Measurements from ENCODE around the gene CAST.

Gene CAST

DNA sequence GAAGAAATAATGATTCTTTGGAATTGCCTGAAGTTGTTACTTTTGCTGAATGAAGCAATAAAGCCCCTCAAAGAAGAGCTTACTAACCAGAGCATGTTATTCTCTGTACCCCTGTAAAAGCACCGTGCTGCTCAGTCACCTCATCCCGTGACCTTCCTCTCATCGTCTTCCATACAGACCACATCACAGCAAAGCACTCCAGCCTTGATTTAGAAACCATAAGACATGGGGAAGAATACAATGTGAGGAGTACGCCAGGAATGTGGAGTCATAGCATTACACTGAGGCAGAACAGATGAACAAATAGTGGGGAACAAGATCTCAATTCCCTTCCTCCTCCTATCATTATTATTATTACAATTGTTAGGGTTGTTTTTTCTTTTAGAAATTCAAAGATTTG is 96.4 kb downstream of the CAST start:
- H3K4me3 ChIP-seq (ENCODE audit: low read depth, low read length) = no peak overlapping the region
- no peak for TF ChIP-seq CTCF (IDR thresholded peaks at IDR 0.05; ENCODE audit: borderline replicate concordance, insufficient read depth, low read depth, low read length)

- TF ChIP-seq CTCF (IDR thresholded peaks at IDR 0.05; ENCODE audit: borderline replicate concordance, insufficient read depth, low read depth, low read length) = no peak
- no peak overlapping the region for H3K4me3 ChIP-seq (ENCODE audit: low read depth, low read length)
Observed at GRCh38 chr5:96761618-96762017, 99.4 kb downstream of the CAST start.

DNA sequence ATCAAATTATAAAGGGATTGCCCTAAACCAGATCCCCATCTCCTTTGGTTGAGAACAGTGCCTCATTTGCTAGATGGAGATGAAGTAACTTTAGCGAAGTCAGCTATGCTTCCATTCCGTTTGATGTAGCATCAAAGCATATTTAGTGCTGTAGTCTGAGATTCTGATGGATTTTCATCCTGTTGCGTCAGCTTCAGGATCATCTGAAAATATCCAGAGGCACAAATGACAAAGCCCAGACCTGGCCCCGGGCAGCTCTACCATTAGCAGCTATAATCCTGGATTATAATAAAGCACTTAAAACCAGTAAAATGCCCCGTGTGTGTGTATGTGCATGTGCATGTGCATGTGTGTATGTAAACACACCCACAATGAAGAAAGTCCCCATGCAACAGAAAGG is 100.8 kb downstream of the CAST start:
- no peak overlapping the region for H3K4me3 ChIP-seq (ENCODE audit: low read depth, low read length)
- TF ChIP-seq CTCF (IDR thresholded peaks at IDR 0.05; ENCODE audit: borderline replicate concordance, insufficient read depth, low read depth, low read length) = no peak

- H3K4me3 ChIP-seq (ENCODE audit: low read depth, low read length) = no peak overlapping the region
- no peak for TF ChIP-seq CTCF (IDR thresholded peaks at IDR 0.05; ENCODE audit: borderline replicate concordance, insufficient read depth, low read depth, low read length)
Observed at GRCh38 chr5:96765043-96765442, 102.9 kb downstream of the CAST start.

- no peak for TF ChIP-seq CTCF (IDR thresholded peaks at IDR 0.05; ENCODE audit: borderline replicate concordance, insufficient read depth, low read depth, low read length)
- H3K4me3 ChIP-seq (ENCODE audit: low read depth, low read length) = no peak overlapping the region
Observed at GRCh38 chr5:96768708-96769251, 106.6 kb downstream of the CAST start.

GRCh38 chr5:96771395-96771794 is 109.2 kb downstream of the CAST start:
- no peak for TF ChIP-seq CTCF (IDR thresholded peaks at IDR 0.05; ENCODE audit: borderline replicate concordance, insufficient read depth, low read depth, low read length)
- H3K4me3 ChIP-seq (ENCODE audit: low read depth, low read length) = no peak overlapping the region

DNA sequence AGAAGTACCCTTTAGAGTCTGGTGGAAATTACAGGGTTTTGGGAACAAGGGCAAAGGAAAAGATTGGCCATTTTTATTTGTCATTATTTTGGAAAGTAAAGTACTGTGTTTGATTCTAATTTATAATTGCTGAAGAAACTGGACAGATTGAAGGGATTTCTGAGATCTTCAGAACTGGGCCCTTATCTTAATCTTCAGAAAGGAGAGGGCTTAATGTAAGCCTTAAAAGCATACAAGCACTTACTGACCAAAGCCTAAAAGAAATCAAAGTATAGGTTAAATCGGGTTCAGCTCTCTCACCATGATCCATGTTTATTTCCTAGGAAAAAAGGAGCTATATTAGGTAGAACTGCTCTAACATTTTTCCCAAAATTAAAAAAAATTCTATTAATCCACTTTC is 109.9 kb downstream of the CAST start:
- no peak overlapping the region for H3K4me3 ChIP-seq (ENCODE audit: low read depth, low read length)
- TF ChIP-seq CTCF (IDR thresholded peaks at IDR 0.05; ENCODE audit: borderline replicate concordance, insufficient read depth, low read depth, low read length) = no peak
